ENCODE results near the gene KCND3. TPM values are rescaled to one million over a fixed set of nuclear protein-coding genes. Genes with fewer than 3 reads are reported as not detected.

The KCND3 gene
- total RNA-seq, 1 donor from 2014 or later = 0.06 TPM

DNA sequence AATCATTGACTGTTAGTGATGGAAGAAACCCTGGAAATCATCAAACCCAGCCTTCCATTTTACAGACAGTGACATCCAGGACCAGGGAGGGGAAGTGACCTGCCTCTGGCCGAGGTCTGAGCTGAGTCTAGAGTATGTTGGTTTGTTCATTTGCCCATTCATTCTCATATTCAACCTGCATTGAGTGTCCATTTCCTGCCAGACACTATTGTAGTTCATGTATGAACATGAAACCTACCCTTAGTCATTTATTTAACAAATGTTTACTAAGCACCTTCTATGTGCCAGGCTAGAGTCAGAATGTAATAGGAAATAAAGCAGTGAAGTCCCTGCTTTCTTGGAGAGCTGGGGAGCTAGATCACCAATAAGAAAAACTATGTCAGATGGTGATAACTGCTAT, 51.3 kb downstream of the KCND3 start:
- H3F3A ChIP-seq (ENCODE audit: low read depth) = no peaks in the 10 kb centered on the region
- H2AFZ ChIP-seq (replicated peaks) = no peak overlapping the region
- H3K9me3 ChIP-seq (ENCODE audit: low read depth) = no peaks in the 10 kb centered on the region
- H3K4me1 Mint-ChIP-seq = peaks cover 9% of the 10 kb centered on the region
- no peak overlapping the region for H3K9ac ChIP-seq
- no peaks in the 10 kb centered on the region for H3K9me3 Mint-ChIP-seq
- no peak for DNase-seq (ENCODE audit: low spot score)
- no peaks in the 10 kb centered on the region for H3K27me3 ChIP-seq
- no peaks in the 10 kb centered on the region for H3K36me3 ChIP-seq
- no peak overlapping the region for H3K4me3 ChIP-seq
- H3K4me1 ChIP-seq = no peaks in the 10 kb centered on the region
- H3K4me2 ChIP-seq = no peak overlapping the region
- H4K20me1 ChIP-seq (ENCODE audit: low read depth) = no peaks in the 10 kb centered on the region
- no peak for TF ChIP-seq EZH2phosphoT487 (IDR thresholded peaks at IDR 0.05)
- no peak for TF ChIP-seq CTCF (IDR thresholded peaks at IDR 0.05)
- TF ChIP-seq EZH2 (IDR thresholded peaks at IDR 0.05) = no peak
- H3K79me2 ChIP-seq (ENCODE audit: low read depth) = no peaks in the 10 kb centered on the region
- no peak overlapping the region for H3K27ac ChIP-seq
- no peaks in the 10 kb centered on the region for H3K36me3 Mint-ChIP-seq
- H3K27me3 Mint-ChIP-seq (ENCODE audit: insufficient read depth, low read depth) = peaks cover 6% of the 10 kb centered on the region
- H3K4me3 Mint-ChIP-seq = no peak overlapping the region
- no peak overlapping the region for H3K27ac Mint-ChIP-seq

- Histone ChIP-seq H3K4me1 (no peaks in the 10 kb centered on the region), H3K9ac (no peak overlapping the region), H2AFZ (replicated peaks) (no peak overlapping the region), H3K4me3 (no peak overlapping the region), H3K27me3 (no peaks in the 10 kb centered on the region), H3K79me2 (ENCODE audit: low read depth) (no peaks in the 10 kb centered on the region), H4K20me1 (ENCODE audit: low read depth) (no peaks in the 10 kb centered on the region), H3K4me2 (no peak overlapping the region), H3K27ac (no peak overlapping the region), H3K9me3 (ENCODE audit: low read depth) (no peaks in the 10 kb centered on the region), H3K36me3 (no peaks in the 10 kb centered on the region), H3F3A (ENCODE audit: low read depth) (no peaks in the 10 kb centered on the region)
- Mint-ChIP-seq H3K27me3 (ENCODE audit: insufficient read depth, low read depth) (peaks cover 8% of the 10 kb centered on the region), H3K36me3 (no peaks in the 10 kb centered on the region), H3K4me1 (peaks cover 11% of the 10 kb centered on the region), H3K9me3 (no peaks in the 10 kb centered on the region), H3K4me3 (no peak overlapping the region), H3K27ac (no peak overlapping the region)
- DNase-seq (ENCODE audit: low spot score) = no peak
- TF ChIP-seq EZH2 (IDR thresholded peaks at IDR 0.05) (no peak), EZH2phosphoT487 (IDR thresholded peaks at IDR 0.05) (no peak), CTCF (IDR thresholded peaks at IDR 0.05) (no peak)
Measured at GRCh38 chr1:111937147-111937725, 52.2 kb downstream of the KCND3 start.

- H3K9me3 Mint-ChIP-seq = no peaks in the 10 kb centered on the region
- peaks cover 4% of the 10 kb centered on the region for H3K27me3 Mint-ChIP-seq (ENCODE audit: insufficient read depth, low read depth)
- H3K79me2 ChIP-seq (ENCODE audit: low read depth) = no peaks in the 10 kb centered on the region
- no peak for DNase-seq (ENCODE audit: low spot score)
- no peak overlapping the region for H3K27ac ChIP-seq
- no peaks in the 10 kb centered on the region for H3K36me3 Mint-ChIP-seq
- no peaks in the 10 kb centered on the region for H3K27me3 ChIP-seq
- H4K20me1 ChIP-seq (ENCODE audit: low read depth) = no peaks in the 10 kb centered on the region
- H3K4me3 ChIP-seq = no peak overlapping the region
- no peaks in the 10 kb centered on the region for H3K9me3 ChIP-seq (ENCODE audit: low read depth)
- H3K36me3 ChIP-seq = no peaks in the 10 kb centered on the region
- H3K4me2 ChIP-seq = no peak overlapping the region
- TF ChIP-seq EZH2phosphoT487 (IDR thresholded peaks at IDR 0.05) = no peak
- no peak for TF ChIP-seq CTCF (IDR thresholded peaks at IDR 0.05)
- no peak overlapping the region for H3K27ac Mint-ChIP-seq
- H3F3A ChIP-seq (ENCODE audit: low read depth) = no peaks in the 10 kb centered on the region
- no peak overlapping the region for H2AFZ ChIP-seq (replicated peaks)
- H3K4me1 Mint-ChIP-seq = peaks cover 19% of the 10 kb centered on the region
- no peak overlapping the region for H3K9ac ChIP-seq
- peaks cover 6% of the 10 kb centered on the region for H3K4me1 ChIP-seq
- no peak overlapping the region for H3K4me3 Mint-ChIP-seq
Measured at GRCh38 chr1:111934106-111934852, 55.2 kb downstream of the KCND3 start.

All from neural progenitor cell (in vitro differentiated cells).